OCI-LY3 (cell line): ENCODE results near the gene ADAMTS2.

ENCODE experiments used
- CTCF ChIP-seq: fragments of 200-600, 300-600 bp; sonication (generic); IDR thresholded peaks from 2 replicates; pipeline ENCODE4 v1.5.1; 2014; ENCODE audit warnings: antibody characterized with exemption, low read length, low read depth
- EZH2phosphoT487 ChIP-seq: fragments of 200-600 bp; shearing (Covaris generic); IDR thresholded peaks from 2 replicates; pipeline ENCODE4 v1.6.1; 2018; ENCODE audit warnings: antibody characterized with exemption, mixed run types, low read depth

GRCh38 chr5:179061025-179061424 lies 284.2 kb downstream of the ADAMTS2 start:
- TF ChIP-seq CTCF, result no peak
- TF ChIP-seq EZH2phosphoT487, result no peak
